Measurements from ENCODE around the gene FGF8.

Gene FGF8

DNA sequence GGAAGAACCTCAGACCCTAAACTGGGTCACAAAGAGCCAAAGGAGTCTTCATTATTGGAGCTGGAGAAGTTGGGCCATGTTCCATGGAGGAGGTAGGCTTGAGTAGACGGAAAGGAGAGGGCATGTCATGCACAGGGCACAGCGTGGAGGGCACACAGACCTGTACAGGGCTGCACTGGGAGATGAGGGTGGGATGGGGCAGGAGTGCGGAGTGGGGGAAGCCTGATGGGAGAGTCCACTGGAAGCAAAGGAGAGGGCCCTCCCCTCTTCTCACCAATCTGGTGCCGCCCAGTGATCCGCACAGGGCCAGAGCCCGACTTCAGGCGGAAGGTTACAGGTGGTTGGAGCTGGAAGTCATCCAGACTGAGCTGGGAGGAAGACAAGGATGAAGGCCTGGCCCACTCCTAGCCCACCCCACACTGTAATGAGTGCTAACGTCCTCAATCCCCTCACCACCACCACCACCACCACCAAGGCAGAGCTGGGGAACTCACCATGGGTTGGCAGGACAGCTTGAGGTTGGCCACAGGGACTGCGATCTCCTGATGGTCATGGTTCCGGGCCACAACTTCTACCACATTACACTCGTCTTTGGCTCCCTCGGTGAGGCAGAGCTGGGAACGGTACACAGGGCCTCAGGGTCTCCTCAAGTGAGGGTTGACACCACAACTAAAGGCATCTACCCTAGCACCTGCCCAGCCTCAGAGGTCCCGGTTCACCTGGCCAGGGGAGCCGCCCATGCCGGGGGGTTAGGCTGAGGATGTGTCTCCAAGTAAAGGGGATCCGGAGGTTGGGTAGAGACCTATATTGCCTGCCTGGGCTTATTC is 6.3 kb upstream of the FGF8 start:
- no peak for DNase-seq (ENCODE audit: low read depth)

- DNase-seq (ENCODE audit: low read depth): no peak
These were observed 5.7 kb upstream of the FGF8 start for GRCh38 chr10:101781655-101781983.

- no peak for DNase-seq (ENCODE audit: low read depth)
These were observed 5.1 kb upstream of the FGF8 start for GRCh38 chr10:101780818-101781654.

GRCh38 chr10:101780187-101780817 is 4.4 kb upstream of the FGF8 start:
- no peak for DNase-seq (ENCODE audit: low read depth)

- no peak for DNase-seq (ENCODE audit: low read depth)
These were observed 3.8 kb upstream of the FGF8 start for GRCh38 chr10:101779544-101780186.

DNA sequence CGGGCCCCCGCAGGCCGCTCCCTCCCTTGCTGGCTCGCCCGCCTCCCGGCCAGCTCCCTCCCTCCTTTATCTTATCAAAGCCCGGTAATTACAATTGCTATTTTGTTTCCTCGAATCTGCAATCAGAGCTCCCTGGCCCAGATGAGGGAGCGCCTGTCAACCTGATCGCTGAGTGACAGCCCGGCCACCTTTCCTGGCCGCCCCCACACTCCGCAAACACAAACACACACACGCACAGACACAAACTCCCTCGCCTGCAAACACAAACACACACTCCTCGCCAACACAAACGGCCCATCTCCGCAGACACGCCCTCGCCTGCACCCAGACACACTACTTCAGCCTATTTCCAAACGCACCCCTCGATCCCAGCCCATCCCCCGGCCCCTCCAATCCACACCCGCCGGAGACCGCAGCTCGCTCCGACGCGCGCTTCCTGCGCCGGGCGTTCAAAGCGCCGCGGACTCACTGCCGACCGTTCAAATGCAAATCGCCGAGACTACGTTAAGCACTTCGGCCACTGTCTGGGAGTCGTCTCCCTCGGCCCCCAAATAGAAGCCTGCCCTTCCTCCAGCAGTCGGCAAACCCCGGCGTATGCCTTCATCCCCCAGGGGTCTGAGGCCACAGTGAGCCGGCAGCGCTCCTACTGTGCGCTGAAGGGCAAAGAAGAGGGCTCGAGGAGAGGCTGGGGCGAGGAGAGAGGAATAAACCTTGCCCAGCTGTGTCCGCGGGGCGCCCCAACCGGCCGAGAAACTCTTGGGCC is 3.0 kb upstream of the FGF8 start:
- DNase-seq (ENCODE audit: low read depth): no peak

GRCh38 chr10:101778151-101778780 is 2.4 kb upstream of the FGF8 start:
- DNase-seq (ENCODE audit: low read depth): no peak

DNA sequence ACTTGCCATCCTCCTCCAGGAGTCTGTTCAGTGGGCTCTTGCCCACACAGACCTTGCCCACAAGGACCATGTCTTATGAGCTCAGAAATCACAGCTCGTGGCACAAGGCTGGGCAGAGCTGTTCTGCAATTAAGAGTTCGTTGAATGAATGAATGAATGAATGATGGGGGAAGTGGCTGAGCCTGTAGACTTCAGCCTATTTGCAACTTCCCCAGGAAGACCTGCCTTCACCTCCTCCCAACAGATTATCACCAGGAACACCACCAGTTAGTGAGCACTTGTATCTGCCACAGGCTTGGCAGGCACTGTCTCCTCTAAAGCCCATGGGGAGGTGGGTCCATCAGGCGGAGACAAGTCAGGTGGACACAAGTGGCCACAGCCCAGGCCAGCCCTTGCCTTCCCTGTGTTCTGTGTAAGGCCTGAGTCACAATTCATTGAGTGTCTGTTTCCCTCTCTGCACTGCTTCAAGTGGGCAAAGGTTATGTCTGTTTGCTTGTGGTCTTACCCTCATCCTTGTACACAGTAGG is 1.8 kb upstream of the FGF8 start:
- DNase-seq (ENCODE audit: low read depth): no peak

- no peak for DNase-seq (ENCODE audit: low read depth)
These were observed 375 bp upstream of the FGF8 start for GRCh38 chr10:101776161-101776817.

- DNase-seq (ENCODE audit: low read depth): no peak
These were observed 1.2 kb downstream of the FGF8 start for GRCh38 chr10:101774589-101775272.

DNA sequence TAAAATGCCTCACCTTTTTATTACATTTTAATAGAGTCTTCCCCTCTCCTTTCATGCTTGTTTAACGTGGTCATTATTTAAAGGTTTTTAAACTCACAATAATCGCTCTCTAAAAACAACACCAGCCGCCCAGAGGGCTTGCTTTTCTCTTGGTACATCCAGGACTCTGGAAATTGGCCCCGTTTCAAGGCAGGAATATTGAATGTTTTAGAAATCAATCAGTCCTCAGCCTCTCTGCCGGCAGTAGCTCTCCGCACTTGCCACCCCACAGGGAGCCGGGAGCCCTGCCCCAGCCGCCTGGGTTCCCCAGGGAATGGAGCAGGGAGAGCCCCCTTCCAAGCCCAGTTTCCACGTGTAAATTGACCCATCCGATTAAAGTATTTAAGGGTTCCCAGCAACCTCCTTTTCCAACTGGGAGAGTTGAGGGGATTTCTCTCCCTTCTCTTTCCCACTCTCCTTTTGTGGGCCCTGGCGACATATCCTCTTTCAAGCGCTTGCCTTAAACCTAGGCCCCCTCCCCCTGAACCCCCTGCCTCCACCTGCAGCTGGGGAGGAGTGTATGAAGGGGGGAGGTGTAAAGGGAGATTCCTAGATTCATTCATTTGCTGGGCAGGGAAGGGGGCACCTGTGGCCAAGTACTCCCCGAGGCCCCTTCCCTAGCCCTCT is 1.9 kb downstream of the FGF8 start:
- DNase-seq (ENCODE audit: low read depth): no peak

DNA sequence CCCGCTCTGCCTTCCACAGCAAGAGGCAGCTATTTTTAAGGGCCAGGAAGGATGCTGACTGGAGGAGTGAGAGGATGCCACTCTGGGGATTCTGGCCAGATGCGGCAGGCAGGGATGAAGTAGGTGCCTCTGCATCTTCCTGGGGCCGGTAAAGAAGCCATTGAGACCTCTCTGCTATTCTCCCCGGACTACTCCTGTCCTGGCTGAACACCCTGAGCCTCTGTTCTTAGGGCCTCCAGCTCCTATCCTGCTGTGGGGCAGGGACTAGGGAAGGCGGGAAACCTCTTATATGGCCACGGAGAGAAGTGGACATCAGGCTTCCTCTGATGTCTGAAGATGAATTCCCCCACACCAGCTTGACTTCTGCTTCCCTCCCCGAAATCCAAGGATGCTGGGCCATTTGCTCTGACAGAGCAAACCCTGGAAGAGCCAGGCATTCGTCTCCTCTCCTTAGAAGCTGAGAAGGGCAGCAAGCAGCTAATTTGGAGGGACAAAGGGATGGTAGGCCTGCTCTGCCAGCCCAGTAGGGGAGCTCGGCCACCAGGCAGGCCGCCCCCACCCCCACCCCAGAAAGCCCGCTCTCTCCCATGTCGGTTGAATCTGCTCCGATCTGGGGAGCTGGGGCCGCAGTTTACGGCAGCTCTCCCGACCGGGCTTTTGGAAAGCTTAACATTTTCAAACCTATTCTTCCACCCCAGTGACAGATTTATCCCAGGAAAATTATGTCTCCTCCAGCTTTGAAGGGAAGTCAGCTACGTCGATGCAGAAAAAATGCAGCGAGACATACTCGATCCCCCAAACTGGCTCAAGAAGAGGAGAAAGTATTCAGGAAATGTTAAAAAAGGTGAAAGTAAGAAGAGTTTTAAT is 2.8 kb downstream of the FGF8 start:
- DNase-seq (ENCODE audit: low read depth): no peak

- DNase-seq (ENCODE audit: low read depth): no peak
These were observed 3.7 kb downstream of the FGF8 start for GRCh38 chr10:101772017-101772894.

GRCh38 chr10:101771380-101771779 is 4.5 kb downstream of the FGF8 start:
- no peak for DNase-seq (ENCODE audit: low read depth)

GRCh38 chr10:101770331-101771215 is 5.3 kb downstream of the FGF8 start:
- no peak for DNase-seq (ENCODE audit: low read depth)

GRCh38 chr10:101769541-101770180 is 6.3 kb downstream of the FGF8 start:
- DNase-seq (ENCODE audit: low read depth): no peak

Data from GM04503 (cell line).